Activated CD4-positive, alpha-beta T cell treated with anti-CD3 and anti-CD28 coated beads for 1 hour (primary cell): ENCODE data around the gene RNF11.
"Not testable (repeated sequence)": the region's sequence is repeated elsewhere in the genome, so short reads cannot be mapped to it uniquely, and the experiment has no call there.

Source experiments
- DNase-seq: peaks from one replicate; pipeline ENCODE4 v3.0.0-alpha.2; 2020

Gene RNF11

GRCh38 chr1:51235673-51236530, at the start of gene RNF11:
Gene RNF11 (plus strand): TSS chr1:51236273. CDS start chr1:51236757, 484 bp downstream.
- DNase-seq = peak; percentile 86

GRCh38 chr1:51188230-51188629, 47.8 kb upstream of the RNF11 start:
- DNase-seq = no peak

GRCh38 chr1:51189421-51190073, 46.5 kb upstream of the RNF11 start:
- DNase-seq = no peak

- no peak for DNase-seq
Measured at GRCh38 chr1:51190961-51191360, 45.1 kb upstream of the RNF11 start.

GRCh38 chr1:51192213-51192843, 43.7 kb upstream of the RNF11 start:
- peak; percentile 10 for DNase-seq

GRCh38 chr1:51193564-51193963, 42.5 kb upstream of the RNF11 start:
- no peak for DNase-seq

- no peak for DNase-seq
Measured at GRCh38 chr1:51203121-51203873, 32.8 kb upstream of the RNF11 start.

- no peak for DNase-seq
Measured at GRCh38 chr1:51203874-51204245, 32.2 kb upstream of the RNF11 start.

GRCh38 chr1:51210055-51210454, 26.0 kb upstream of the RNF11 start:
- no peak for DNase-seq

- no peak for DNase-seq
Measured at GRCh38 chr1:51210676-51211075, 25.4 kb upstream of the RNF11 start.

GRCh38 chr1:51214615-51215131, 21.4 kb upstream of the RNF11 start:
- DNase-seq = no peak

- no peak for DNase-seq
Measured at GRCh38 chr1:51215169-51215568, 20.9 kb upstream of the RNF11 start.

- DNase-seq = no peak
Measured at GRCh38 chr1:51216631-51217030, 19.4 kb upstream of the RNF11 start.

GRCh38 chr1:51217101-51217500, 19.0 kb upstream of the RNF11 start:
- DNase-seq = no peak

- DNase-seq = no peak
Measured at GRCh38 chr1:51218570-51218969, 17.5 kb upstream of the RNF11 start.

- DNase-seq = no peak
Measured at GRCh38 chr1:51219022-51219421, 17.1 kb upstream of the RNF11 start.

GRCh38 chr1:51221529-51221928, 14.5 kb upstream of the RNF11 start:
- not testable (repeated sequence) for DNase-seq

GRCh38 chr1:51222136-51222787, 13.8 kb upstream of the RNF11 start:
- DNase-seq = no peak

GRCh38 chr1:51222809-51223208, 13.3 kb upstream of the RNF11 start:
- DNase-seq = no peak

GRCh38 chr1:51224255-51224654, 11.8 kb upstream of the RNF11 start:
- DNase-seq = no peak

GRCh38 chr1:51227231-51227960, 8.7 kb upstream of the RNF11 start:
- not testable (repeated sequence) for DNase-seq

- DNase-seq = not testable (repeated sequence)
Measured at GRCh38 chr1:51228471-51228870, 7.6 kb upstream of the RNF11 start.
